ENCODE data around the gene VSTM2L. TPM values are rescaled to one million over a fixed set of nuclear protein-coding genes. Genes with fewer than 3 reads are reported as not detected.

Gene VSTM2L
- polyA plus RNA-seq, 1 donor (not counting 4 experiments of a cell fraction or from before 2014, with no cell fraction given): 0.75 TPM

- Histone ChIP-seq H3K4me1 (ENCODE audit: control insufficient read depth, extremely low read depth, insufficient read depth, low read length) (no peaks in the 10 kb centered on the region), H3K36me3 (ENCODE audit: control insufficient read depth in 2 of 2, extremely low read depth in 1 of 2, insufficient read depth in 2 of 2, low read length in 2 of 2) (no peaks in the 10 kb centered on the region), H3K4me3 (ENCODE audit: control insufficient read depth in 2 of 3, extremely low read depth in 1 of 3, insufficient read depth in 2 of 3, low read depth in 1 of 3, low read length in 3 of 3) (no peak overlapping the region), H3K4me2 (ENCODE audit: control insufficient read depth, extremely low read depth, insufficient read depth, low read depth, low read length) (no peak overlapping the region), H3K9ac (ENCODE audit: control insufficient read depth, extremely low read depth, insufficient read depth, low read length) (no peak overlapping the region), H3K9me3 (ENCODE audit: control insufficient read depth, low read depth, low read length) (no peaks in the 10 kb centered on the region), H2AFZ (ENCODE audit: control insufficient read depth, low read length) (no peak overlapping the region), H4K20me1 (ENCODE audit: control insufficient read depth, extremely low read depth, insufficient read depth, low read length) (no peaks in the 10 kb centered on the region), H3K27me3 (ENCODE audit: control insufficient read depth, extremely low read depth, insufficient read depth, low read length) (peaks cover 44% of the 10 kb centered on the region), H3K79me2 (ENCODE audit: control insufficient read depth, insufficient read depth, low read length) (no peaks in the 10 kb centered on the region), H3K9me1 (ENCODE audit: control insufficient read depth, extremely low read depth, insufficient read depth, low read length) (no peaks in the 10 kb centered on the region), H3K27ac (ENCODE audit: control insufficient read depth, insufficient read depth, low read length) (no peak overlapping the region)
- dilution Hi-C loops (cut with MboI; ENCODE audit: extremely low pct_ligation_motif_present, low sequenced_read_pairs): no loop called here
- TF ChIP-seq CTCF (optimal IDR thresholded peaks at IDR 0.05 in 1 of 3, IDR thresholded peaks at IDR 0.05 in 1 of 3, conservative IDR thresholded peaks at IDR 0.05 in 1 of 3; ENCODE audit: extremely low read depth in 1 of 3, insufficient read depth in 2 of 3, low read length in 3 of 3) (no peak), EZH2 (IDR thresholded peaks at IDR 0.05; ENCODE audit: low read length) (no peak)
- DNase-seq (ENCODE audit: low read depth, low spot score): no peak
- FAIRE-seq: no peak
These were observed 17.3 kb downstream of the VSTM2L start for GRCh38 chr20:37920270-37920669.

DNA sequence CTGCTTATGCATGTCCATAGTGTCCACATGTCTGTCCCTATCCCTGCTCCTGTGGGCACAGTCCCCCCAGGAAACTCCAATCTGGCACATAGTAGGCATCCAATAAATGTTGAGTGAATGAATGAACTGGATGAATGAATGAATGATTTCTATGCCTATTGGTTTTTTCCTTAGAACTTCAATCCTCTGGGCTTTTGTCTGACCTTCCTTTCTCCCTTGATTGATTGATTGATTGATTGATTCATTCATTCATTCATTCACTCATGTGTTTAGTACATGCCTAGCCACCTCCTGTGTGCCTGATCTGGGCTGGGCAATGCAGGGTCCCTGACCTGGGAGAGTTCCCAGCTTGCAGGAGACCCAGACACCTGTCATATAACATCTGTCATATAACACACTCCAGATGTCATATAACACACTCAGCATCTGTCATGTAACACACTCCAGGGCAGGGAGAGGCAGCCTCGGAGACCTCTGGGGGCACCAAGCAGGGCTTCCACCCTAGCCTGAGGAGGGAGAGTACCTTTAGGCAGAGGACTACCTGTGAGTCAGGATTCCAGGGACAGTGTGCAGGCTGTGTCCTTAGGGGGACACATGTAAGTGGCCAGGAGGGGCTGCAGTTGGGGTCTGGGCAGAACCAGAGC is 17.9 kb downstream of the VSTM2L start:
- H2AFZ ChIP-seq (ENCODE audit: control insufficient read depth, low read length): no peak overlapping the region
- no peak for DNase-seq (ENCODE audit: low read depth, low spot score)
- no peak overlapping the region for H3K9ac ChIP-seq (ENCODE audit: control insufficient read depth, extremely low read depth, insufficient read depth, low read length)
- H3K27ac ChIP-seq (ENCODE audit: control insufficient read depth, insufficient read depth, low read length): no peak overlapping the region
- no peaks in the 10 kb centered on the region for H3K79me2 ChIP-seq (ENCODE audit: control insufficient read depth, insufficient read depth, low read length)
- no peak overlapping the region for H3K4me2 ChIP-seq (ENCODE audit: control insufficient read depth, extremely low read depth, insufficient read depth, low read depth, low read length)
- H3K9me3 ChIP-seq (ENCODE audit: control insufficient read depth, low read depth, low read length): no peaks in the 10 kb centered on the region
- no peaks in the 10 kb centered on the region for H4K20me1 ChIP-seq (ENCODE audit: control insufficient read depth, extremely low read depth, insufficient read depth, low read length)
- H3K4me3 ChIP-seq (ENCODE audit: control insufficient read depth in 2 of 3, extremely low read depth in 1 of 3, insufficient read depth in 2 of 3, low read depth in 1 of 3, low read length in 3 of 3): no peak overlapping the region
- H3K27me3 ChIP-seq (ENCODE audit: control insufficient read depth, extremely low read depth, insufficient read depth, low read length): peaks cover 39% of the 10 kb centered on the region
- no peak for FAIRE-seq
- TF ChIP-seq CTCF (optimal IDR thresholded peaks at IDR 0.05 in 1 of 3, IDR thresholded peaks at IDR 0.05 in 1 of 3, conservative IDR thresholded peaks at IDR 0.05 in 1 of 3; ENCODE audit: extremely low read depth in 1 of 3, insufficient read depth in 2 of 3, low read length in 3 of 3): no peak
- TF ChIP-seq EZH2 (IDR thresholded peaks at IDR 0.05; ENCODE audit: low read length): no peak
- H3K4me1 ChIP-seq (ENCODE audit: control insufficient read depth, extremely low read depth, insufficient read depth, low read length): no peaks in the 10 kb centered on the region
- no peaks in the 10 kb centered on the region for H3K9me1 ChIP-seq (ENCODE audit: control insufficient read depth, extremely low read depth, insufficient read depth, low read length)
- H3K36me3 ChIP-seq (ENCODE audit: control insufficient read depth in 2 of 2, extremely low read depth in 1 of 2, insufficient read depth in 2 of 2, low read length in 2 of 2): no peaks in the 10 kb centered on the region
- dilution Hi-C loops (cut with MboI; ENCODE audit: extremely low pct_ligation_motif_present, low sequenced_read_pairs): no loop called here
